ENCODE data around the gene CDKAL1.

CDKAL1 gene

GRCh38 chr6:20991910-20992309 lies 457.7 kb downstream of the CDKAL1 start:
- DNase-seq: no peak

DNA sequence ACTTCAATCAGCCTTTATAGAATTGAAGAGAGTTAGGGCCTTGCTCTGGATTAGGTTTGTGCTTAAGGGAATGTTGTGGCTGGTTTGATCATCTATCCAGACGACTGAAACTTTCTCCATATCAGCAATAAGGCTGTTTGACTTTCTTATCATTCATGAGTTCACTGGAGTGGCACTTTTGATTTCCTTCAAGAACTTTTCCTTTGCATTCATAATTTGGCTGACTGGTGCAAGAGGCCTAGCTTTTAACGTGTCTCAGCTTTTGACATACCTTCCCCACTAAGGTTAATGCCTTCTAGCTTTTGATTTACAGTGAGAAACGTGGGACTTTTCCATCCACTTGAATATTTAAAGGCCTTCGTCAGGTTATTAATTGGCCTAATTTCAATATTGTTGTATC lies 461.8 kb downstream of the CDKAL1 start:
- DNase-seq: no peak

DNA sequence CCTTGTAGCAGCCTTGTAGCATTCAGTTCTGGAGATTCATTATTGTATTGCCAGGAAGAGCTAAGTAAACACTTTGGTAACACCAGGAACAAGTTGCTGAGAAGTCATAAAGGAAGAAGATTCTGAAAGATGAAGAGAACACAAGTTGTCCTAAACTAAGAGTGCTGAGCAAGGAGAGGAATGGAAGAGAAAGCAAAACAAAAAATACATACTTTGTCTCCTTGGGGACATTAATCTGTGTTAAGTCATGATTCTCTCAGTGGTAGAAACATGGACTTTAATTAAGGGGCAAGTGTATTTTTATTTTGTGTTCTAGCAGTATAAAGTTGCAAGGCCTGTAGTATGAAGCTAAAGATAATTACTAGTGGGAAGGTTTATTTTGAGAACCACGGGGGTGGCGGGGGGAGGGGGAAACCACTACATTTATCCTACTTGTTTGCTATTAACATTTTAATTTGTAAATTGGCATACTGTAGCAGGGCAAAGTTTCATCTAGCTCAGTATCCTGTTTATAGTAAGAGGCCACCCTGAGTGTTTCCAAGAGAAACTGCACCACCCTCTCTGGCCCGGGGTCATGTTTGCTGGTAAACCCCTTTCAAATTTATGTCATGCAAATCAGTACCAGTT lies 463.0 kb downstream of the CDKAL1 start:
- DNase-seq: no peak

- DNase-seq: no peak
These were observed 463.5 kb downstream of the CDKAL1 start for GRCh38 chr6:20997770-20998147.

DNA sequence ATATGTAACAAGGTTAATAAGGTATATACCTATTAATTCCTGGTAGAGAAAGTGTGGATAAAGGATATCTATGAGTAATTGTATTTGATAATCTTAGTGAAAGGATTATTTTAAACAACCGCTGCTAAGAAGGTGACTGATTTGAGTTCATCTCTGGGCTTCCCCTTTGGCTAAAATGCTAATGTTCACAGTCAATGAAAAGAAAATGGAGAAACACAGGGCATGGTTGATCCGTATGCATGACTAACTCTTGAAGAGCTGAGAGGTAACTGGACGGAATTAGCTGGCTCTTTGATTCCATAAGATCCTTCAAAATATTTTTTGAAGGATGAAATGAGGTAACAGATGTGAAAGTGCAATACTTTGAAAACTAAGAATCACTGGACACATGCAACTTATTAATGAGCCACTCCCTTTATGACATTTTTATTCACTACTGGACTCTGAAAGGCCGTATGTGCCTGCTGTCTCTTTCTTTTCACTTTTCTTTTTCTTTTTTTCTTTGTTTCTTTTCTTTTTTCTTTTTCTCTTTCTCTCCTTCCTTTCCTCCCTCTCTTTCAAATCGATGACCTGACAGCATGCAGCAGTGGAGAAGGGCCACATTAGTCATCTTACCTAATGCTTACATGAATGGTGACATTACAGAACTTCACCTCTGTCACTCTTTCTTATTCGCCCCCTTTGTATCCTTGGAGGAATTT lies 464.6 kb downstream of the CDKAL1 start:
- no peak for DNase-seq

GRCh38 chr6:21000331-21000801 lies 466.1 kb downstream of the CDKAL1 start:
- DNase-seq: no peak

DNA sequence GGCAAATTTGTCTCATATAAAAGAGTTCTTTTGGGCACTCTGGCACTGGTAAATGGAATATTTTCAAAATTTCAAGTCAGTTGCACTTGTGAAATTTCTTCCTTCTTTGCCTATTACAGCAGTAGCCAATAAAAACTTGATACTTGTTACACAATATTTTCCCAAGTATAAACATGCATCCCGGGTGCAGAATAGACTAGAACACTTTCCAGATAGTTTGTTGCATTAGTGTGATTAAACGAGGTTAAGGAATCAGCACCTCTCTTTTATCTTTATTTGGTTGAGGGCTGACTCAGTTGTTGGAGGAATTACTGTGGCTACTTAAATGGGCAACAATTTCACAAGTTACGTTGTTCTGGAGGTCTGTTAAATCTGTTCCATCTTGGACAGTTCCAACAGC lies 467.5 kb downstream of the CDKAL1 start:
- DNase-seq: no peak

GRCh38 chr6:21003780-21004541 lies 469.7 kb downstream of the CDKAL1 start:
- no peak for DNase-seq

GRCh38 chr6:21005816-21006570 lies 471.7 kb downstream of the CDKAL1 start:
- no peak for DNase-seq

- DNase-seq: no peak
These were observed 485.4 kb downstream of the CDKAL1 start for GRCh38 chr6:21019614-21020013.

GRCh38 chr6:21022343-21023107 lies 488.3 kb downstream of the CDKAL1 start:
- no peak for DNase-seq

GRCh38 chr6:21023210-21023609 lies 489.0 kb downstream of the CDKAL1 start:
- no peak for DNase-seq

- DNase-seq: no peak
These were observed 490.4 kb downstream of the CDKAL1 start for GRCh38 chr6:21024616-21025015.

DNA sequence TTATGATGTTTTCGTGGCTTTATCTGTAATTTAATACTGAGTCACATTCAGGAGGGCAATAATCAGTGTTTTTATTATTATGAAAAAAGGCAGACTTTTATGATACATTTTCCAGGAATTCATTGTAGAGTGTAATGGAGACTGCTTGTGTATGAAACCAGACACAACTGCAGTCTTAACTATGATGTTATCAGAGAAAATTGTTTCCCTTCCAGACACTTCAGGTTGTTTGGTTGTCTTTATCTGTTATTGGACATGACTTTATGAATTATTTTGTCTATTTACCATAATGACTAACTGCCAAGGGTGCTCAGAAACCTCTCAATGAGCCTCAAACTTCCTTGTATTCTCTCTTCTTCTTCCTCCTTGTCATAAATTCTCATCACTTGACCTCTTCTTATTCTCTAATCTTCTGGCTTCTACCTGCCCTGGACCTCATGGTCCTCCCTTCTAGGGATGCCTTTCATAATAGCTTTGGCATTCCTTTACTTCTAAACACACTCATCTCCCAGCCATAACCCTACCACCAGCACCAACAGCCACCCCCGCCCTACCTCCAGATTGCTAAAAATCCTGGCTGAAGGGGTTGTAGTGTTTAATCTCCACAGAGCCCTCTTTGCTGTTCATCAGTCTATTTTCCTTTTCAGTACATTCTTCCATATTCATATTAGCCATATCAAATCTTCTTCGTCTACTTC lies 492.5 kb downstream of the CDKAL1 start:
- DNase-seq: no peak

DNA sequence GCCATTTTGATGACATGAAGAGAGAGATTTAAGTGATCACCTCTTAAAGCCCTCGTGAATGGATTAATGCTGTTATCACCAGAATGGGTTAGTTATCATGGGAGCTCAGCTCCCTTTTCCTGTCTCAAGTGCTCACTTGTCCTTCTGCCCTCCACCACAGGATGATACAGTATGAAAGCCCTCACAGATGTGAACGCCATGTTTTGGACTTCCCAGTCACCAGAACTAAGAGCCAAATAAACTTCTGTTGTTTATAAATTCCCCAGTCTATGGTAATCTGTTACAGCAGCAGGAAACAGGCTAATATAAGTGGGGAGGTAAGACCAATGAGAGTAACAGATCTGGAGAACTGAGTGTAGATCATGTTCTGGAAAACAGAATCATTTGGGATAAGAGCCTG lies 493.2 kb downstream of the CDKAL1 start:
- DNase-seq: no peak

DNA sequence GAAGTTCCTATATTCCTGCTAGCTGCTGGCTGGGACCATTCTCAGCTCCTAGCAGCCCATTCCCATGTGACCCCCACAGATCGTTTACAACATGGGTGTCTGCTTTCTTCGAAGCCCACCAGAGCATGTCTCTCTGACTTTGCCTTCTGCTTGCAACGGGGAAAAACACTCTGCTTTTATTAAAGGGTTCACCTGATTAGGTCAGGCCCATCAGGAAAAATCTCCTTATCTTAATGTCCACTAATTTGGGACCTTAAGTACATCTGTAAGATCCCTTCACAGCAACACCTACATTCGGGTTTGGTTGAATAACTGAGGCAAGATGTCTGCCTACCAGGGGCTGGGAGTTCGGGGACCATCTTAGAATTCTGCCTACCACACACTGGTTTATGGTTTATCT lies 496.9 kb downstream of the CDKAL1 start:
- DNase-seq: no peak

GRCh38 chr6:21033084-21033483 lies 498.8 kb downstream of the CDKAL1 start:
- DNase-seq: no peak

DNA sequence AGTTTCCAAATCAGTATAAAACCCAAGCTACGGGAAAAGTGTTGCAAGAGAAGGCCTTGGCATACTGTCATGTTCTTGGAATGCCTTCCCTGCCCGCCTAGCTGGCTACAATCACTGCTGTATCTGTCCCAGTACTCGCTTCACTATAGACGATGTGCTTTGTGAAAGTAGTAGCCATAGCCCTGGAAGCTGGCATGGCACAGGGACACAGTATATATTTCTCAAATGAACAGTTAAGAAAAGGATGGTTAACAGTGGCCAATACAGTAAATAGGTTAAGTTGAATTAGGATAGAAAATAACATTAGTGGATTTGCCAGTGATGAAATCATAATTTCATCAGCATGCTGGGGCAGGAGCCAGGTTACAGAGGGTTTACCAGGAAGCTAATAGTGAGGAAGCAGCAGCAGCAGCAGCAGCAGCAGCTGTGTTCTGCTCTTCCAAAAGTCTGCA lies 499.3 kb downstream of the CDKAL1 start:
- no peak for DNase-seq

DNA sequence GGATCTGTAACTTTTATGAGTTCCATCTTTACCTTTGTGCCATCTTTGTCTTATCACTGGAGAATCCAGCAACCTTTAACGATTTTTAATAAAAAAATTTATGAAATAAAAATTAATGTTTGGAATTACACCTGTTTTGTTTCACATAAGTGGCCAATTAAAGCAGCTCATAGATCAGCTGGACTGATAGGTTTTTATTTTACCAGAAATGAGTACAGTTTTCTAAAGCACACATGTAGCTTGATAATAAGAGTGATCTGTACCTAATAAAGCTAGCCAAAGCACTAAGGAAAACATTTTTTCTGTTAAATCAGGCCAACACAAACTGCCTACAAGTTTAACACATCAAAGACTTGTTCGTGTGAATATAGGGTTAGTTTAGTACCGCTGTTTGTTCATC lies 500.1 kb downstream of the CDKAL1 start:
- DNase-seq: no peak

DNA sequence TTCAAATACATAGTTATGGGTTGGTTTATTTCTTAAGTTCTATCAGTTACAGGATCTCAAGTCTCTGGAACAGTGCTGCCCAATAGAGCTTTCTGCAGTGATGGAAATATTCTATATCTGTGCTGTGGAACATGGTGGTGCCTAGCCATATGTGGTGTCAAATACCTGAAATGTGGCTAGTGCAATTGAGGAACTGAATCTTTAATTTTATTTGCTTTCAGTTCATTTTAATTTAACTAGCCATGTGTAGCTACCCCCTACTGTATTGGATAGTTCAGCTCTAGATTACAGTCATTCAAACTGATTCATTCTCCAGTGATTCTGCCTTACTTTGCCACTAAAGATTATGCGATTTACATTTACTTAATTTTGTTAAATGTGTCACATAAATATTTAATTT lies 503.2 kb downstream of the CDKAL1 start:
- DNase-seq: no peak

- DNase-seq: no peak
These were observed 505.7 kb downstream of the CDKAL1 start for GRCh38 chr6:21039926-21040325.
